OCI-LY7 (cell line): ENCODE measurements around the gene CDRT15. TPM values are rescaled to one million over a fixed set of nuclear protein-coding genes. Genes with fewer than 3 reads are reported as not detected.

Experiments used
- BruUV-seq: library from RNA; stranded (reverse); fragments of 400-500 nt; replicated peaks from 2 replicates; lab custom pipeline; 2021; lab: Mats Ljungman, UMichigan
- CTCF ChIA-PET: fragments of 300-600 bp; sonication (Branson Sonifier 250); formaldehyde crosslinking; loops from one replicate; lab custom pipeline; 2022; ENCODE audit warnings: antibody characterized with exemption; ENCODE audit not compliant: unreplicated experiment; lab: Charles Lee
- POLR2A ChIA-PET: fragments of 300-600 bp; sonication (Branson Sonifier 250); formaldehyde crosslinking; loops from one replicate; lab custom pipeline; 2022; ENCODE audit warnings: antibody characterized with exemption; lab: Charles Lee
- DNase-seq: peaks from one replicate; pipeline ENCODE4 v3.0.0-alpha.2; 2015; ENCODE audit warnings: low spot score
- H2AFZ ChIP-seq: fragments of 200-600 bp; sonication (generic), shearing (Covaris generic); 2 replicates; pipeline ENCODE4 v1.6.1; 2014; ENCODE audit warnings: mild to moderate bottlenecking, antibody characterized with exemption, low read length, moderate library complexity
- H3K27ac ChIP-seq: fragments of 200-600 bp; sonication (generic); 2 replicates; pipeline ENCODE4 v1.5.1; 2014; ENCODE audit warnings: mixed run types, low read depth, mild to moderate bottlenecking, moderate library complexity, low read length, inconsistent platforms; ENCODE audit not compliant: poor library complexity, severe bottlenecking
- H3K36me3 ChIP-seq: fragments of 200-600 bp; sonication (generic); 2 replicates; pipeline ENCODE4 v1.6.1; 2014; ENCODE audit warnings: mild to moderate bottlenecking, antibody characterized with exemption, low read length, moderate library complexity, mixed read lengths; ENCODE audit not compliant: insufficient read depth
- H3K4me1 ChIP-seq: fragments of 200-600 bp; sonication (generic); 2 replicates; pipeline ENCODE4 v1.5.1; 2014; ENCODE audit warnings: mild to moderate bottlenecking, low read length; ENCODE audit not compliant: insufficient read depth, poor library complexity, severe bottlenecking
- H3K4me2 ChIP-seq: fragments of 200-600 bp; sonication (generic); 2 replicates; pipeline ENCODE4 v1.6.1; 2014; ENCODE audit warnings: mild to moderate bottlenecking, low read length
- H3K4me3 ChIP-seq: fragments of 200-600 bp; sonication (generic); 2 replicates; pipeline ENCODE4 v1.5.1; 2014; ENCODE audit warnings: mild to moderate bottlenecking, low read depth, low read length; ENCODE audit not compliant: poor library complexity, severe bottlenecking
- H3K79me2 ChIP-seq: fragments of 200-600 bp; sonication (generic); 2 replicates; pipeline ENCODE4 v1.6.1; 2016; ENCODE audit warnings: low read depth, mild to moderate bottlenecking, low read length, moderate library complexity, mixed read lengths; ENCODE audit not compliant: insufficient read depth
- H3K9me2 ChIP-seq: fragments of 200-600 bp; sonication (generic); 2 replicates; pipeline ENCODE4 v1.6.1; 2016; ENCODE audit warnings: mild to moderate bottlenecking, low read length, mixed read lengths; ENCODE audit not compliant: insufficient read depth
- H3K9me3 ChIP-seq: fragments of 200-600 bp; sonication (generic); 2 replicates; pipeline ENCODE4 v1.6.1; 2014; ENCODE audit warnings: mild to moderate bottlenecking, mixed run types, low read length, mixed read lengths
- H4K20me1 ChIP-seq: fragments of 200-600 bp; sonication (generic); 2 replicates; pipeline ENCODE4 v1.6.1; 2014; ENCODE audit warnings: mild to moderate bottlenecking, antibody characterized with exemption, low read length, moderate library complexity, mixed read lengths; ENCODE audit not compliant: insufficient read depth
- CTCF ChIP-seq: fragments of 200-600 bp; sonication (generic); conservative IDR thresholded peaks from 2 replicates; pipeline ENCODE4 v1.5.1; 2014; ENCODE audit warnings: mild to moderate bottlenecking, antibody characterized with exemption, low read length, moderate library complexity, mixed read lengths
- EZH2phosphoT487 ChIP-seq: fragments of 200-600 bp; sonication (generic); IDR thresholded peaks from 2 replicates; pipeline ENCODE4 v1.6.1; 2018; ENCODE audit warnings: low read depth, borderline replicate concordance, mild to moderate bottlenecking, mixed run types, antibody characterized with exemption, low read length, moderate library complexity, mixed read lengths
- intact Hi-C: fragments of 100-400 bp; cut with micrococcal nuclease; formaldehyde crosslinking; loops from one replicate; pipeline ENCODE4 v1.10.0; 2022; ENCODE audit not compliant: unreplicated experiment
- total RNA-seq, 2 experiments: library from RNA; depleted of rRNA in 1 of 2; stranded (reverse); fragments of >200 nt in 1 of 2; shearing (Covaris generic) in 1 of 2; gene quantifications; 2 replicates each; pipeline ENCODE4 v1.2.3, GENCODE V29; 2014 to 2022

CDRT15 gene
- total RNA-seq, 2 experiments from 2014 or later = not detected

GRCh38 chr17:14201021-14201987 is 35.4 kb downstream of the CDRT15 start:
- no peak overlapping the region for H3K27ac ChIP-seq
- H3K4me3 ChIP-seq = no peak overlapping the region
- TF ChIP-seq EZH2phosphoT487 (no peak), CTCF (no peak)
- no peak for DNase-seq
- CTCF ChIA-PET = no interaction called here
- H3K36me3 ChIP-seq = peaks cover 23% of the 10 kb centered on the region
- H3K4me2 ChIP-seq = no peak overlapping the region
- H2AFZ ChIP-seq = no peak overlapping the region
- H3K9me3 ChIP-seq = no peaks in the 10 kb centered on the region
- intact Hi-C loops = no loop called here
- peaks cover 11% of the 10 kb centered on the region for H3K4me1 ChIP-seq
- no peaks in the 10 kb centered on the region for H3K79me2 ChIP-seq
- no TSS peak for BruUV-seq
- H3K9me2 ChIP-seq = no peaks in the 10 kb centered on the region
- POLR2A ChIA-PET = no interaction called here
- H4K20me1 ChIP-seq = peaks cover 19% of the 10 kb centered on the region

GRCh38 chr17:14200354-14200753 is 36.3 kb downstream of the CDRT15 start:
- intact Hi-C loops = no loop called here
- Histone ChIP-seq H3K27ac (no peak overlapping the region), H3K9me3 (no peaks in the 10 kb centered on the region), H3K79me2 (no peaks in the 10 kb centered on the region), H3K4me1 (peaks cover 19% of the 10 kb centered on the region), H3K4me2 (no peak overlapping the region), H4K20me1 (peaks cover 28% of the 10 kb centered on the region), H3K9me2 (no peaks in the 10 kb centered on the region), H3K36me3 (peaks cover 28% of the 10 kb centered on the region), H3K4me3 (no peak overlapping the region), H2AFZ (no peak overlapping the region)
- no peak for DNase-seq
- ChIA-PET CTCF (no interaction called here), POLR2A (interaction anchor here (1.0 kb wide), 1 partner anchor 16 kb away, joined by 4 read pairs; no protein-coding TSS in a partner anchor)
- TF ChIP-seq EZH2phosphoT487 = no peak
- TF ChIP-seq CTCF = no peak
- no TSS peak for BruUV-seq
